PFSK-1 (cell line): Measurements from ENCODE around the gene TMEM219.

Experiments
- FOXP2 ChIP-seq: optimal IDR thresholded peaks from 2 replicates; pipeline ENCODE3; 2011; ENCODE audit warnings: borderline replicate concordance, control low read depth, inconsistent platforms; ENCODE audit not compliant: insufficient read depth; ENCODE audit errors: extremely low read length, extremely low read depth
- POLR2AphosphoS5 ChIP-seq: IDR thresholded peaks from 2 replicates; pipeline ENCODE4 v1.6.1; 2012; ENCODE audit warnings: low read depth, mild to moderate bottlenecking, control low read depth, low read length, moderate library complexity
- REST ChIP-seq, 2 experiments: IDR thresholded peaks; 2 replicates each; pipeline versions ENCODE4 v1.6.1 to v1.8.0; 2011 to 2012; ENCODE audit warnings: low read depth in 2 of 2, low read length in 2 of 2, control low read depth in 1 of 2, inconsistent platforms in 1 of 2, mild to moderate bottlenecking in 1 of 2, moderate library complexity in 1 of 2; ENCODE audit not compliant: insufficient read depth in 1 of 2
- SIN3A ChIP-seq: IDR thresholded peaks from 2 replicates; pipeline ENCODE4 v1.6.1; 2012; ENCODE audit warnings: mild to moderate bottlenecking, low read length, moderate library complexity, borderline replicate concordance; ENCODE audit not compliant: insufficient read depth
- TAF1 ChIP-seq: IDR thresholded peaks from 2 replicates; pipeline ENCODE4 v1.6.1; 2012; ENCODE audit warnings: low read length, control low read depth, borderline replicate concordance; ENCODE audit not compliant: insufficient read depth

The TMEM219 gene

DNA sequence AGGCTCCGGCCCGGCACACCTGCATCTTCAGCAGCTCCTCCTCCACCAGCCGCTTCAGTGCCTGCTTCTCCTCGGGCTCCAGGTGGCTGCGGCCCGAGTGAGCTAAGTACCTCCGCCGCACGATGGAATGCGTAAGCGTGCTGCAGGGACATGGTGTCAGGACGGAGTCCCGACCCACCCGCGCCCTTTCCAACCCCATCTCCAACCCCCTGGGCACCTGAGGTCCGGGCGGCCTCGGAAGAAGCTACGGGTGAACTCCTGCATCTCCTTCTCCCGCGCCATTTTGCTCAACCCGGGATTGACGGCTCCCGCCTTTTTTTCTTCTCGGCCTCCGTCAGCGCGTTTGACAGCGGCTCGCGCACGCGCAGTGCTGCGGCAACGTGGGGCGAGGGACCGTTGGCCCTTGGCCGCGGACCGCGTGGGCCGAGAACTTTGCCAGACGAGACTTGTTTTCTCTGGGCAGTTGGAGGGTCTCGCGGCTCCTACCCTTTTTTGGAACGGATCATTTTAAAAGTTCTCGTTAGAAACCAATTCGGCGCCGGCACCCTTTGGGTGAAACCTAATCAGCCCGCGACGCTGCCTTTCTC is 33.5 kb downstream of the TMEM219 start, which contains the start of gene HIRIP3:
HIRIP3 (minus strand) TSS at position 294 of the 587 bp plus-strand sequence; CDS start at position 282, 12 bp downstream.
- TF ChIP-seq POLR2AphosphoS5 (peak; percentile 51), FOXP2 (no peak)

GRCh38 chr16:29995911-29996765 is 34.3 kb downstream of the TMEM219 start, which contains the start of gene INO80E:
Gene INO80E (plus strand): TSS chr16:29996241. CDS start chr16:29996311, 70 bp downstream.
- TF ChIP-seq FOXP2 (peak; percentile 98), SIN3A (no peak), REST (IDR thresholded peaks at IDR 0.05; ENCODE audit: insufficient read depth in 1 of 2, low read depth in 2 of 2, low read length in 2 of 2) (peak in 1 of 2 experiments; percentile 8; a peak in 1 of 4 replicates), POLR2AphosphoS5 (no peak; the same call in 1 of the 2 replicates), TAF1 (peak; percentile 84; the same call in 1 of the 2 replicates)

- TF ChIP-seq REST (IDR thresholded peaks at IDR 0.05; ENCODE audit: insufficient read depth in 1 of 2, low read depth in 2 of 2, low read length in 2 of 2), result no peak
- TF ChIP-seq POLR2AphosphoS5, result no peak
- no peak for TF ChIP-seq FOXP2
- TF ChIP-seq TAF1, result no peak
- TF ChIP-seq SIN3A, result no peak
Observed at GRCh38 chr16:29996766-29997250, 34.9 kb downstream of the TMEM219 start.

GRCh38 chr16:29999605-30000004 is 37.7 kb downstream of the TMEM219 start:
- TF ChIP-seq SIN3A (no peak), REST (IDR thresholded peaks at IDR 0.05; ENCODE audit: insufficient read depth in 1 of 2, low read depth in 2 of 2, low read length in 2 of 2) (no peak), FOXP2 (no peak), TAF1 (no peak), POLR2AphosphoS5 (no peak)

GRCh38 chr16:30000735-30001631 is 39.1 kb downstream of the TMEM219 start:
- TF ChIP-seq SIN3A (no peak), TAF1 (no peak), FOXP2 (no peak), POLR2AphosphoS5 (no peak), REST (IDR thresholded peaks at IDR 0.05; ENCODE audit: insufficient read depth in 1 of 2, low read depth in 2 of 2, low read length in 2 of 2) (no peak)
